GM18511 (cell line): Measurements from ENCODE around the gene DCTN5.
"Not testable (repeated sequence)": the region's sequence is repeated elsewhere in the genome, so short reads cannot be mapped to it uniquely, and the experiment has no call there.

ENCODE experiments used
- ATAC-seq: cut with Tn5 transposase; IDR thresholded peaks from one replicate; pipeline ENCODE4 v1.9.1; 2021; ENCODE audit warnings: mild to moderate bottlenecking, moderate library complexity; ENCODE audit not compliant: unreplicated experiment

The DCTN5 gene

DNA sequence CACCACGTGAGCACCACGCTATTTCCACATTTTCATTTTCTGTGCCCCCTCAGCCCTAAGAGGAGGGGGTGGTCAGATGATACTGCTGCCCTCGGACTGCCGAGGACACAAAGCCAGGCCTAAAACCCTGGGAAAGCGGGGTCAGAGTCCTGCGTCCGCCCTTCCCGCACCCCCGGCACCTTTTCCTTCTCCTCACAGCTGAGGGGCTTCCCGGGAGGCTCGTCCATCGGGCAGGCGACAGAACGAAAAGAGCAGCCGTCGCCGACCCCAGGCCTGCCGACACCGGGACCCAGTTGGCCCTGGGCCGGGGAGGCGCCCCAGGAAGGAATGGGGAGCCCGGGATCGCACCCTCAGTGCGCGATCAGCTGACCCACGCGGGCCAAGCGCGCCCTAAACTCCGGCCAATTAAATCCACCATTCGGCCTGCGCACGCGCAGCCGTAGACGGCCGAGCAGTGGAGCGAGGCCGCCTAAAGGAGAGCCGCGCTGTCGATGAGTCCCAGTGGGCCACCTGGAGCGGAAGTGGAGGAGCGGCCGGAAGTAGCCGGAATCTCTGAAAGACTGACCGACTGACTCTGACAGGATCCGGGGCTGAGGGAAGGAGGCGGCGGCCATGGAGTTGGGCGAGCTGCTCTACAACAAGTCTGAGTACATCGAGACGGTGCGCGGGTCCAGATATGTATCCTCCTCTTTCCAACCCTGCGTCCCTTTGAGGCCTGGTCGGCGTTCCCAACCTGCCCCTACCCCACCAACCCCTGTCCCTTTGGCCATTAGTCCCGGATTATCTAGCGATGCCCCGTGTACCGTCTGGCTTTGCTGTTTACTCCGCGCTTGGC lies at the start of gene DCTN5, which contains the start of gene PALB2:
Gene DCTN5 (plus strand): TSS at position 536 of the 835 bp plus-strand sequence. CDS start 77 bp downstream, at position 613.
Gene PALB2 (minus strand): TSS at position 380 of the 835 bp plus-strand sequence. CDS start 153 bp downstream, at position 227.
- ATAC-seq: peak; percentile 98

DNA sequence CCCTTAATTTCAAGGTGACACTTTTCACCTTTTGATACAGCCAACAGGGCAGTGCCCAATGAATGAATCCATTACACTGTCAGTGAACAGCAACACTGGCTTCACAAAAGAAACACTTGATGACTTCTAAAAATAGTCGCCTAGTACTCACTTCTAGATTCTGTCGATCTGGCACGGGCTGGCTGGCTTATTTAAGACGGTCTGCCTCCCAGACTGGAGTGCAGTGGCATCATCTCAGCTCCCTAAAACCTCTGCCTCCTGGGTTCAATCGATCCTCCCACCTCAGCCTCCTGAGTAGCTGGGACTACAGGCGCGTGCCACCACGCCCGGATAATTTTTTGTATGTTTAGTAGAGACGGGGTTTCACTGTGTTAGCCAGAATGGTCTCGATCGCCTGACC lies 47.1 kb upstream of the DCTN5 start:
- ATAC-seq: no peak

DNA sequence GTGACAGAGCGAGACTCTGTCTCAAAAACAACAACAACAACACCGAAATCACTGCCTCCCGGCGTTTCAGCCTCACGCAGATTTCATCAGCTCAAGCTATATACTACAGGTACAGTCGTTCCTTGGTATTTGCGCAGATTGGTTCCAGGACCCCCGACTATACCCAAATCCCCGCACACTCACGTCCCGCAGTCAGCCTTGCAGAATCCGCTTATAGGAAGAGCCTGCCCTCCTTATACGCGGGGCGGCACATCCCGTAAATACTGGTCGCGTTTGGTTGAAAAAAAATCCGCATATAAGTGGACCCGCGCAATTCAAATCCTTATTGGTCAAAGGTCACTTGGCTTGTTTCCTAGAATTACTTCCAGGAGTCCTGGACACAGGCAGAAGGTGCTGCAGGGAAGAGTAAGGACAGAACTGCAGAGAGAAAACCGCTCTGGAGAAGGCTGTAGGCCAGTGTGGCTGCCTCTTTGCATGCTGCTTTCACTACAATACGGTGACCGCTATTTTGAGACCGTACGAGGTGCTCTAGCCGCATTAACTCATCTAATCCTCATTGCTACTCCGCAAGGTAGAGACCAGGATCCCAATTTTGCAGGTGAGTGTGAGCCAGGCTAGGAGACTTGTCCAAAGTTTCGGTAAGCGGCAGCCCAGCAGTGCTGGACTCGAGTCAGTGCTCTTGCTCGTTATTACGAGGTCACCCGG lies 45.9 kb upstream of the DCTN5 start:
- ATAC-seq: no peak

DNA sequence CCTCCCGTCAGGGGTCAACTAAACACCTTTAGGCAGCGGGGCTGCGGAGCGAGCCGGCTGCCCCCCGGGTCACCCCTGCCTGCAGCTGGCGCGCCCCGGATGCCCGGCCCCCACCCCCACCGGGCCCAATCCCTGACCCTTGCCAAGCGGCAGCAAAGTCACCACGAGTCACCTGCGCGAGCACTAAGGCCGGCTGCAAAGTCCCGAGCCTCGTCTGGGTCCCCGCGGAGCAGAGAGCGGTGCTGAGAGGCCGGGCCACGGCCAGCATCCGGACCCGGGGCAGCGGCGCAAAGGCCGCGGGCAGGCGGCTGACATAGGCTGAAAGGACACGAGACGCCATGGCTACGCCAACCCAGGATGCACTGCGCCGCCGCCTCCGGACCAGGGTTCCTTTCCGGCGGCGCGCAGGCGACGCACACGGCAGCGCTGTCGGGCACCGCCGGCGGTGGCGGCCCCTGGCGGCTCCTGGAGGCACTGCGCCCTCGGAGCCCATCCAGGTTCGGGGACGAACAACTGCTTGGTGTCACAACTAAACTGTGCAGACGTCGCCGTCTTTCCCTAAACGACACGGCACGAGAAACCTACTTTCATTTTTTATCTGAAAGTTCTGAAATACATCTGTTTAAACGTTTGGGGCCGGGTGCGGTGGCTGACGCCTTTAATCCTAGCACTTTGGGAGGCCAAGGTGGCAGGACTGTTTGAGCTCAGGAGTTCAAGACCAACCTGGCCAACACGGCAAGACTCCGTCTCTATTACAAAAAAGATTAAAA lies 45.1 kb upstream of the DCTN5 start, which contains the start of gene NDUFAB1:
Gene NDUFAB1 (minus strand): TSS at position 366 of the 770 bp plus-strand sequence. CDS start 26 bp downstream, at position 340.
- peak; percentile 96 for ATAC-seq

DNA sequence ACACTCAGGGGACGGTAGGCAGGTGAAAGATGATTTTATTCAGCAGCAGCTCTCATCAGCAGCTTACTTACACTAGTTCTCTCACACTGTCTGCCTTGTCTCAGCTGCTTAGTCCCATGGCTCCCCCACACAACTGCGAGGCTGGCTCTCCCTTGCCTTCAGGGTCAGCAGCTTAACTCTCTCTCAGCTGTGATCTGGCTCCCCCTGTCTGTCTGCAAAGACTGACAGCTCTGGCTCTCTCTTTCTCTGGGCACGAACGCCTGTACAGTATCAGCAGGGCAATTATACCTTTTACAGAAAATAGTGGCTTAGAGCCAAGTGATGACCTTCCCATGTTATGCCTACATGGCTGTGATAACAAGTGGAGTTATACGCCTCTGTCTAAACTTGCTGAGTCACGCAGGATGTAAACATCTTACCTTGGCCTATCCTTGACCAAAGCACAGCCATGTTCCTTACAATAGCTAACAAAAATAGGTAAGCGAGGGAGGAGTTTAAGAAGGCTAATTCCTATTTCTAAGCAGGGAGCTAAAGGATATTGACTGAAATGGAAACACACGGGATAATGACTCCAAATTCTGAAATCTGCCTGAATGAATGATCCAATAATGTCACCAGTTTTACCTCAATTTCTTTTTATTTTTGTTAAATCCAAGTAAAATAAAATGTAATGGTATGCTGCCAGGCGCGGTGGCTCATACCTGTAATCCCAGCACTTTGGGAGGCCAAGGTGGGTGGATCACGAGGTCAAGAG lies 44.1 kb upstream of the DCTN5 start:
- no peak for ATAC-seq

DNA sequence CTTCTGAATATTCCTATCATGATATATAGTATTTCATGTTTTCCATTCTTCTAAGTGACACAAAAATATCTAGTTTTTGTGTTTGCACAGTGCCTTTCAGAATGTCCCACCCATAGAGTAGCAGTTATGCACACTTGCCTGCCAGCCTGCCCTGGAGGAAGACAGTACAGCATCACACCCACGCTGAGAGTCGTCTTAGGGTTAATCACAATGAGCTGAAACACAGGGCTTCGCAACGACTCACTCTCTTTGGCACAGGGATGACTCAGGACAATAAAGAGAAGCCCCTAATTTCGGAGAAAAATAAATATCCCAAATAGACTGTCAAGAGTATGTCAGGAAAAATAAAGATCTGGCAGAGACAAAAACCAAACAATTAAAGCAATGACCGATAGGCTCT lies 33.5 kb upstream of the DCTN5 start:
- ATAC-seq: no peak

DNA sequence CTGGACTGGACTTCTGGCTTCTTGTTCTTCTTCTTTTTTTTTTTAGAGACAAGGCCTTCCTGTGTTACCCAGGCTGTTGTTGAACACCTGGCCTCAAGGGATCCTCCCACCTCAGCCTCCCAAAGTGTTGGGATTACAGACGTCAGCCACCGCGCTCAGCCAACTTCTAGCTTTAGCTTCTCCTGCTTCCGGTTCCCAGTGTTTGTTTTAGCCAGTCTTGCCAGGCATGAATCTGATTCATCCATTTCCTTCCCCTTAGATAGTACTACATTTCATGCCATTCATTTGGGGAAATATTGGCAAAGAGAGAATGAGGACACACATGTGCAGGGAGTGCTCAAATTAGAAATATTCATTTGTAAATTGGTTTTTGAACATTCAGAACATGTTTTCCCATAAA lies 33.1 kb upstream of the DCTN5 start:
- no peak for ATAC-seq

DNA sequence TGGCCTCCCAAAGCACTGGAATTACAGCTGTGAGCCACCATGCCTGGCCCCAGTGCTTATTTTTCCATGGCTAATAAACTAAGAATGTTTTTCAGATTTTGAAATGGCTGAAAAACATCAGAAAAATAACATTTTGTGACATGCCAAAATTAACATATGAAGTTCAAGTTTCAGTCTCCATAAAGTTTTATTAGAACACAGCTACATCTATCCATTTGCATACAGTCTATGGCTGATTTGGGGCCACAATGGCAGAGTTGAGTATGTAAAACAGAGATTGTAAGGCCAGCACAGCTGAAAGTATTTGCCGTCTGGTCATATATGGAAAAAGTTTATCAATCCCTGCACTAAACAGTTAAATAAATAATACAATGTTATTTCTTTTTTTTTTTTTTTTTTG lies 31.3 kb upstream of the DCTN5 start:
- no peak for ATAC-seq

DNA sequence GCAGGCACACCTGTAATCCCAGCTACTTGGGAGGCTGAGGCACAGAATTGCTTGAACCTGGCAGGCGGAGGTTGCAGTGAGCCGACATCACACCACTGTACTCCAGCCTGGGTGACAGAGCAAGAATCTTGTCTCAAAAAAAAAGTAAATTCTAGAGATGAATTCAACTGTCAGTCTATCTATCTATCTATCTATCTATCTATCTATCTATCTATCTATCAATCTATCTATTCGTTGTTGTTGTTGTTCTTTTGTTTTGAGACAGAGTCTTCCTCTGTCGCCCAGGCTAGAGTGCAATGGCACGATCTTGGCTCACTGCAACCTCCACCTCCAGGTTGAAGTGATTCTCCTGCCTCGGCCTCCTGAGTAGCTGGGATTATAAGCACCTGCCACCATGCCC lies 30.4 kb upstream of the DCTN5 start:
- ATAC-seq: not testable (repeated sequence)

DNA sequence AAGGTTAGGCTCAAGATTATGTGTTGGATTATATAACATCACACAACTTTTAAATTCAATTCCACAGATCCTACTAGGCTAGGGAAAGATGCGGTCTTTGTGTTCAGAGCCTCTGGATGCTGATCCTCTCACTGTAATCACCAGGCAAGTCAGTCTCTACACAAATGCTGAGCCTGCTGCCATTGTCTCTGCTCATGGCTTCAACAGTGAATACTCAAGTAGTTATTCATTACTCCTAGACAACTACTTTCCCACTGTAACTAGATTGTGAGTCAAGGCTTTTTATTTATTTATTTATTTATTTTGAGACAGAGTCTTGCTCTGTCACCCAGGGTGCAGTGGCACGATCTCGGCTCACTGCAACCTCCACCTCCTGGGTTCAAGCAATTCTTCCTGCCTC lies 29.3 kb upstream of the DCTN5 start:
- ATAC-seq: no peak

DNA sequence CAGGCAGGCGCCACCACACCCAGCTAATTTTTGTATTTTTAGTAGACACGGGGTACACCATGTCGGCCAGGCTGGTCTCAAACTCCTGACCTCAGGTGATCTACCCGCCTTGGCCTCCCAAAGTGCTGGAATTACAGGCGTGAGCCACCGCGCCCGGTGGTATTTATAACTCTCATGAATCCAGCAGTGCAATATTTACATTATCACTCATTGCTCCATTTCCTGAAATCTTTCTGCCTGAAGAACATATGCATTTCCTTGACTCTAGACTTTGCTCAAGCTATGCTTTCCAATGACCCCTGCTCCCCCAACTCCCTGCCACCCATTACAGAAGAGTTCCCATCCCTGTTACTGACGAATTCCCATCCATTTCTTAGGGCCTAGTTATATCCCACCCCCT lies 25.5 kb upstream of the DCTN5 start:
- no peak for ATAC-seq

DNA sequence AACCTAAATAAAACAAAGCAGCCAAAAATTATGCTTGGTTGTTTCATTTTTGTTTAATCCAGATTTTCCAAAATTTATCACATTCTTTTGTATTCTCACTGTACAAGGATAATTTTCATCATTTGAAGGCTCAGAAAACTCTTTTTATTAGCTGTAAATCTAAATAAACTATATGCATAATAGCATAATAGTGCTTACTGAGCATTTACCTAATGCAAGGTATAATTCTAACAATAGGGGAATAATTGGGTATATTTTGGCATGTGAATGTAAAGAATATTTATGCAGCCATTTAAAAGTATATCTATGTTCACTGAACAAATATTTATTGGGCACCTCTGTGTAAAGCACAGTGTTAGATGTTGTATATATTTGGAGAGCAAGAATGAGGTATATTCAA lies 17.2 kb upstream of the DCTN5 start:
- ATAC-seq: no peak

DNA sequence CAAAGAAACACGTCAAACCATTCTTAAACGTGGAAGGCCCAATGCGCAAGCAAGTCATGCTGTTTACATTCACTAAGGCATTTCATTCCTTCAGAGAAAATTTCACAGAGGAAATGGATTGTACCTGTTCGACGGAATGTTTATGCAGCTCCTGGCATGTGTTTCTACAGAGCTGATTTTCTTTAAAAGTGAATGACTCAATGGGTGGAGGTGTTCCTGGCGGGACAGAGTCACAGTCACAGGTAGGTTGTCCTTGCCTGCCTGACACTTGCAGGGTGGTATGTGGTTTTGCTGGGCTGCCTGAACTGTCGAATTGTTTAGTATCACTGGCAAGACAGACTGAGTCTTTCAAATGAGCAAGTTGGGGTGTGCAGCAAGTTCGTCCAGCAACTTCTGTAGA lies 11.8 kb upstream of the DCTN5 start:
- ATAC-seq: no peak

DNA sequence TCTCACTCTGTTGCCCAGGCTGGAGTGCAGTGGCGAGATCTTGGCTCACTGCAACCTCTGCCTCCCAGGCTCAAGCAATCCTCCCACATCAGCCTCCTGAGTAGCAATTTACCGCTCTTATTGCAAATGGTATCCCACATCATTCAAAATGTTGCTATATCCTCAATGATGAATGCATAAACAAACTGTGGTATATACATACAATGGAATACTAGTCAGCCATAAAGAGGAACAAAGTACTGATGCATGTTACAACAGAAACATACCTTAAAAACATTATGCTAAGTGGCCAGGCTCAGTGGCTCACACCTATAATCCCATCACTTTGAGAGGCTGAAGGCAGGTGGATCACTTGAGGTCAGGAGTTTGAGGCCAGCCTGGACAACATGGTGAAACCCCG lies 9.4 kb upstream of the DCTN5 start:
- ATAC-seq: not testable (repeated sequence)

DNA sequence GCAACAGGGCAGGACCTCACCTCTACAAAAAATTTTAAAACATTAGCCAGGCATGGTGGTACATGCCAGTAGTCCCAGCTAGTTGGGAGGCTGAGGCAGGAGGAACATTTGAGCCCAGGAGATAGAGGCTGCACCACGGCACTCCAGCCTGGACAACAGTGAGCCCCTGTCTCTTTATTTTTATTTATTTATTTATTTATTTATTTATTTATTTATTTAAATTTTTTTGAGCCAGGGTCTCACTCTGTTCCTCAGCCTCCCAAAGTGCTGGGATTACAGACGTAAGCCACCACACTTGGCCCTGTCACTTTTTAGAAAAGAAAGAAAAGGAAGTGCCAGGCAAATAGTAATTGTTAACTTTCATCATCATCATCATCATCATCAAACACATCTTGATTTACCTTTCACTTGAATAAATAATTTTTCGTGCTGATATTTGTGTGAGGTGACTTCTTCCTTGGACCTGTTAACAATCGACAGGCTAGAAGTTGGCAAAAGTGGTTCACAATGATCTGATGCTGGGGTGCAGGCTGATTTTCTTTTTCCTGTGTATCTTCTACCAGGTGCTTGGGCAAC lies 6.7 kb upstream of the DCTN5 start:
- no peak for ATAC-seq

DNA sequence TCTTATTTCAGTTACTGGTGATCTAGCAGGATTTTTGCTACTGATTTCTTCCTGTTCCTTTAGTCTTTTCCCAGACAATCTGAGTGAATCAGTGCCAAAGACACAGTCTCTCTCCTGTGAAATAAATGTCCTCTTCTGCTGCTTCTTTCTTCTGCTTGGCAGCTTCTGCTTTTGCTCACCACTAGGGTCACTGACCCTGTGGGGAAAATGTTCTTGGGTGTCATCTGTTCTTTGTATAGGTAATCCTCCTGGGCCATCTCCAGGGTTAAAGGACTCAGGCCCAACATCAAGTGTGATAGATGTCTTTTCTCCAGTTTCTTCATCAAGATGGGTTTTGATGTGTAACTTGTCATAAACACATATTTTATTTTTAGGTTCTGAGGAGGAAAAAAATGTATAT lies 5.3 kb upstream of the DCTN5 start:
- no peak for ATAC-seq

DNA sequence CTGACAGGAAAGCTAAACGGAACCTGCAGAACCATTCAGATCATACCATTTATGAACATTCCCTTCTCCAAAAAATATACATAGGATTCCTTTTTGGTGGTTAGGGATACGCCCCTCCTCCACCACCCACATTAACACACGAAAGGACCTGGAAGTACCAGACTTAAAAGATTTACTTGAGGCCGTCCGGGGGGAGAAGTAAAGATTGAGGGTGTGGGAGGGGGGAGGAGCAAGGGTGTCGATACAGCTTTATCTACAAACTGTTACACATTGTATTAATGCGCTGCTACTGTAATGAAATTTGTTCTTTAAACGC lies 693 bp upstream of the DCTN5 start:
- ATAC-seq: peak; percentile 3

DNA sequence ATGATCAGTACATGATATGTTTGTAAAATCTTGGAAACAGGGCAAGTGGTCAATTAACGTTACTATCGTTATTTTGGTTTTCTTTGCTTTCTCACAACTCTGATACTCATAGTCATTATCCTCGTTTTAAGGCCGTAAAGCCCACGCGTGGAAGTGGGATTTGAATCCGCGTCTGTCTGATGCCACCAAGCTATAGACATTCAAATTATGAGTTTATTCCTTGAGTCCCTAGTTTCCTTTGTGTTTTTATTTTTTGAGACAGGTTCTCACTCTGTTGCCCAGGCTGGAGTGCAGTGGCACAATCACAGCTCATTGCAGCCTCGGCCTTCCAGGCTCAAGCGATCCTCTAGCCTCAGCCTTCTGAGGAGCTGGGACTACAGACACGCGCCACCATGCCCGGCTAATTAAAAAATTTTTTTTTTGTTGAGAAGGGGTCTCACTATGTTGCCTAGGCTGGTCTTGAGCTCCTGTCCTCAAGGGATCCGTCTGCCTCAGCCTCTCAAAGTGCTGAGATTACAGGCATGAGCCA lies 1.0 kb downstream of the DCTN5 start:
- no peak for ATAC-seq

DNA sequence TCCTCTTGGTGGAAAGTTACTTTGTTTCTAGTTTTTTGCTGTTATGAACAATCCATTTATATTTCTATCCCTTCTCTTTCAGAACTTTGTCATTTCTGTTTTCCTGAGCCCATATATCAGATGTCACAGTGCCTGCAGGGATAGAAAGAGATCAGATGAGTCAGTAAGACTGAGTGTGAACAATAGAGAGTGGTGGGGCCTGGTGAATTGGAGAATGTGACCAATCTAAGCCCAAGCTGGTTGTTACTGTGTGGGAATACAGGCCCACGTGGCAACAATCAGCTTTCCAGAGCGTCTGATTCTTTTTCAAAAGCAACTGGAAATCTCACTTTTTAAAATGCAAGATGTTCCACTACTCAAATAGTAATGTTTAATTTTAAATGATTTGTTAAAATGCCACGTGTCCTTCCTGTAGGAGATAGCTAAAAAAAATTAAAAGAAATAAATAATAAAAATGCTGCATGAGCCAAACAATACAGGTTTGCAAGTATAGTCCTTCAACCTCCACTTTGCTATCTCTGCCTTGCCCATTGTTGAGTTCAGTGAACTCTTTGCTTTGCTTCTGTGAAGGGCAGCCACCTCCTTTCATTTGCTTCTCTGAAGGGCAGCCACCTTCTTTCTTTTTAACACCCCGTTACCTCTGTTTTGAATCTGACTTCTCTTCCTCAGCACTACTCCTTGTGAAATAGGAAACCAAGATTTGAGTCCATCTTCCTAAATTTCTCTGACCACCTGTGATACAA lies 9.6 kb downstream of the DCTN5 start:
- no peak for ATAC-seq
